ENCODE results near the gene USH2A. TPM values are rescaled to one million over a fixed set of nuclear protein-coding genes. Genes with fewer than 3 reads are reported as not detected.

USH2A gene
- total RNA-seq, 4 donors from 2014 or later, result under 0.01 to 1.9 (median under 0.01) TPM

- intact Hi-C loops (cut with DNase I), result no loop called here
- 95% methylated on average over 1 of the region's 1 CpG for WGBS
- no peaks in the 10 kb centered on the region for H3K27me3 ChIP-seq
- peaks cover 0 to 9% (median 6%) of the 10 kb centered on the region in 4 donors for H3K9me3 ChIP-seq
- no peaks in the 10 kb centered on the region for H3K36me3 ChIP-seq
- no peaks in the 10 kb centered on the region for H3K4me1 ChIP-seq
- no peak for DNase-seq (ENCODE audit: extremely low spot score)
- TF ChIP-seq EP300 (IDR thresholded peaks at IDR 0.05) (no peak), POLR2A (IDR thresholded peaks at IDR 0.05; ENCODE audit: low read depth) (no peak), POLR2AphosphoS5 (IDR thresholded peaks at IDR 0.05) (no peak), CTCF (IDR thresholded peaks at IDR 0.05) (no peak)
- no peak overlapping the region for H3K27ac ChIP-seq (replicated peaks in 1 of 4)
- no peak overlapping the region for H3K4me3 ChIP-seq
Measured at GRCh38 chr1:216258856-216259255, 164.4 kb downstream of the USH2A start.

GRCh38 chr1:216258386-216258785 is 164.9 kb downstream of the USH2A start:
- no peaks in the 10 kb centered on the region for H3K4me1 ChIP-seq
- TF ChIP-seq CTCF (IDR thresholded peaks at IDR 0.05) (no peak), POLR2AphosphoS5 (IDR thresholded peaks at IDR 0.05) (no peak), POLR2A (IDR thresholded peaks at IDR 0.05; ENCODE audit: low read depth) (no peak), EP300 (IDR thresholded peaks at IDR 0.05) (no peak)
- WGBS, result 57% methylated on average over 3 of the region's 3 CpGs
- no peak for DNase-seq (ENCODE audit: extremely low spot score)
- no peak overlapping the region for H3K27ac ChIP-seq (replicated peaks in 1 of 4)
- intact Hi-C loops (cut with DNase I), result no loop called here
- H3K4me3 ChIP-seq, result no peak overlapping the region
- no peaks in the 10 kb centered on the region for H3K36me3 ChIP-seq
- no peaks in the 10 kb centered on the region for H3K27me3 ChIP-seq
- peaks cover 0 to 9% (median 6%) of the 10 kb centered on the region in 4 donors for H3K9me3 ChIP-seq

- no peaks in the 10 kb centered on the region for H3K36me3 ChIP-seq
- no peak overlapping the region for H3K4me3 ChIP-seq
- TF ChIP-seq POLR2AphosphoS5 (IDR thresholded peaks at IDR 0.05) (no peak), EP300 (IDR thresholded peaks at IDR 0.05) (no peak), POLR2A (IDR thresholded peaks at IDR 0.05; ENCODE audit: low read depth) (no peak), CTCF (IDR thresholded peaks at IDR 0.05) (no peak)
- no peaks in the 10 kb centered on the region for H3K4me1 ChIP-seq
- H3K9me3 ChIP-seq, result no peaks in the 10 kb centered on the region
- intact Hi-C loops (cut with DNase I), result no loop called here
- 74% methylated on average over 5 of the region's 5 CpGs for WGBS
- DNase-seq (ENCODE audit: extremely low spot score), result no peak
- no peak overlapping the region for H3K27ac ChIP-seq (replicated peaks in 1 of 4)
- H3K27me3 ChIP-seq, result no peaks in the 10 kb centered on the region
Measured at GRCh38 chr1:216250861-216251260, 172.4 kb downstream of the USH2A start.

- Histone ChIP-seq H3K4me3 (no peak overlapping the region), H3K27ac (replicated peaks in 1 of 4) (no peak overlapping the region), H3K36me3 (no peaks in the 10 kb centered on the region), H3K4me1 (no peaks in the 10 kb centered on the region), H3K9me3 (no peaks in the 10 kb centered on the region), H3K27me3 (no peaks in the 10 kb centered on the region)
- TF ChIP-seq CTCF (IDR thresholded peaks at IDR 0.05), result no peak
- no peak for TF ChIP-seq EP300 (IDR thresholded peaks at IDR 0.05)
- no peak for TF ChIP-seq POLR2A (IDR thresholded peaks at IDR 0.05; ENCODE audit: low read depth)
- no peak for TF ChIP-seq POLR2AphosphoS5 (IDR thresholded peaks at IDR 0.05)
- 86% methylated on average over 3 of the region's 3 CpGs for WGBS
- no peak for DNase-seq (ENCODE audit: extremely low spot score)
- intact Hi-C loops (cut with DNase I), result no loop called here
Measured at GRCh38 chr1:216248628-216249027, 174.6 kb downstream of the USH2A start.

- Histone ChIP-seq H3K9me3 (no peaks in the 10 kb centered on the region), H3K4me1 (no peaks in the 10 kb centered on the region), H3K27ac (replicated peaks in 1 of 4) (no peak overlapping the region), H3K36me3 (no peaks in the 10 kb centered on the region), H3K27me3 (no peaks in the 10 kb centered on the region), H3K4me3 (no peak overlapping the region)
- DNase-seq (ENCODE audit: extremely low spot score), result no peak
- 54% methylated on average over 1 of the region's 1 CpG for WGBS
- no peak for TF ChIP-seq EP300 (IDR thresholded peaks at IDR 0.05)
- intact Hi-C loops (cut with DNase I), result no loop called here
Measured at GRCh38 chr1:216247937-216248336, 175.3 kb downstream of the USH2A start.
